Stimulated activated CD8-positive, alpha-beta memory T cell treated with anti-CD3 and anti-CD28 coated beads, Interleukin-15, amount 100 ng/mL, for 4 hours (primary cell): ENCODE data around the gene TEKTIP1.

Source experiments
- DNase-seq, 2 donors: peaks; one replicate each; pipeline ENCODE4 v3.0.0-alpha.2; 2020; ENCODE audit warnings: low read depth in 2 of 2

The TEKTIP1 gene

GRCh38 chr19:3537438-3538240 is 1.3 kb upstream of the TEKTIP1 start:
- no peak for DNase-seq

DNA sequence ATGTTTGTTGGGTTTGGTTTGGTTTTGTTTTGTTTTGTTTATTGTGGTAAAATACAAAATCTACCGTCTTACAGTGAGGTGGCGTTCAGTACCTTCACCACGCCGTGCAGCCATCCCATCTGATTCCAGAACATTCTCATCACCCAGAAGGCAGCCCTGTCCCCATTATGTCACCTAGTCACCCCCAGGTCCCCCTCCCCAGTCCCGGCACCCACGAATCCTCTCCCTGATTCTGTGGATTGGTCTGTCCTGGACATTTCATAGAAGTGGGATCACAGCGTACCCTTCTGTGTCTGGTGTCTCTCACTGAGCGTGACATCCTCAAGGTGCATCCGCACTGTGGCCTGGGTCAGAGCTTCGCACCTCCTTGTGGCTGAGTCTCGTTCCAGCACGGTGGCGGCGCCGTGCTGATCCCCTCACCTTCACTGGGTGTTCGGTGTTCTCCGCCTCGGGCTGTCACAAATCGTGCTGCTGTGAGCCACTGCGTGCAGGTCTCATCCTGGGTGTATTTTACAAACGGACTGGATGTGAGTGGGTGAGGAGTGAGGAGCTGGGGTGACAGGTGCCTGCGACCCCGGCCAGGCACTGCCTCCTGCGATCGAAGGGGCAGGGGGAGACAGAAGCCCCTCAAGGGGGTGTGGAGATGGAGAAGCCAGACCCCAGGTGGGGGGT is 580 bp upstream of the TEKTIP1 start:
- no peak for DNase-seq

DNA sequence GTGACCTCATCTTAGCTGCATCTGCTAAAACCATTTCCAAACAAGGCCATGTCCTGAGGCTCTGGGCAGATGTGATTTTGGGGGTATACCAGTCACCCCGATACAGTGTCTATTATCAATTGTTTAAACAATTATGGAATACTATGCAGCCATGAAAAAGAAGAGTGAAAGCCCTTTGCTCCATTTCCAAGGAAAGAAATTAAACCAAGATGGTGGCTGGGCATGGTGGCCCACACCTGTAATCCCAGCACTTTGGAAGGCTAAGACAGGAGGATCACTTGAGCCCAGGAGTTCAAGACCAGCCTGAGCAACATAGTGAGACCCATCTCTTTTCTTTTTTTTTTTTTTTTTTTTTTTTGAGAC is 763 bp downstream of the TEKTIP1 start:
- no peak for DNase-seq

DNA sequence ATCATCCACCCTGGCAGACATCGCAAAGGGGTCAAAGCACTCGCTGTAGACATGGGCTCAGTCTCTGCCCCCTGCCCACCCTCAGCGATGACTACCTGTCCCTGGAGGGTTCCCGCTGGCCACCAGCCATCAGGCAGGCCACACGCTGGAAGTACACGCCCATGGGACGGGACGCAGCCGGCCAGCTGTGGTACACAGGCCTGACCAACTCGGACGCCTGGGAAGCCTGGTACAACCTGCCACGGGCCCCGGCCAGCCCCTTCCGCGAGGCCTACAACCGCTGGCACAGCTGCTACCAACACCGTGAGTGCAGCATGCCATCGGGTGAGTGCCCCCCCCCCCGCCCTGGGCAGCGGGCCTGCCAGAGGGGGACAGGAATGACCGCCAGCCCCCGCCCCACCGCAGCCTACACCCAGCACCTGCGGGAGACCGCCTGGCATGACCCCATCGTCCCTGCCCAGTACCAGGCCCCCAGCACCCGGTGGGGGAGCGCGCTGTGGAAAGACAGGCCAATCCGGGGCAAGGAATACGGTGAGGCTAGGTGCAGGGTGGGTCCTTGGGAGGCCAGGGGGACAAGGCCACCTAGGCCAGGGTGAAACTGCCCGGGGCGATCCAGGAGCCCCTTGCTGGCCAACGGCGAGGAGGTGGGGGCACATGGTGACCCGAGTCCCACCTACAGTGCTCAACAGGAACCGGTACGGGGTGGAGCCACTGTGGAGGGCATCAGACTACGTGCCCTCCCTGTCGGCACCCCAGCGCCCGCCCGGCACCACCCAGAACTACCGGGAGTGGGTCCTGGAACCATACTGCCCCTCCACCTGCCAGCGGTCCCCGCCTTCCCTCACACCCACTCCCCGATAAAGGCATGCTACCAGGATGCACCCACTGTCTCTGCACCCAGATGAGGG is 4.4 kb downstream of the TEKTIP1 start:
- no peak for DNase-seq

DNA sequence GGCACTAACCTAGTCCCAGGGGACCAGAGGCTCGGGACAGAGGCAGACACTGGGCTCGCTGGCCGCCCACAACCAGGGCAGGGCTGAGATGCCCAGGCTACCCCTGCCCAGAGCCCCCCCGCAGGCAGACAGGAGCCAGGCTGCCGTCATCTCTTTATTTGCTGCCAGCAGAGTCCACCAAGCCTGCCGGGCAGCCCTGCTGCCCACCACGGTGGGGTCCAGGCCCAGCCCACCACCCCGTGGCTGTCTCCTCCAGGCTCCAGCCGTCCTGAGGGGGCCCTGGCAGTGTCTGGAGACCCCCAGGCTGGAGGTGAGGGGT is 5.0 kb downstream of the TEKTIP1 start:
- DNase-seq = no peak

- DNase-seq = peak; percentile 32 to 44
Measured at GRCh38 chr19:3544742-3545668, 6.0 kb downstream of the TEKTIP1 start.

DNA sequence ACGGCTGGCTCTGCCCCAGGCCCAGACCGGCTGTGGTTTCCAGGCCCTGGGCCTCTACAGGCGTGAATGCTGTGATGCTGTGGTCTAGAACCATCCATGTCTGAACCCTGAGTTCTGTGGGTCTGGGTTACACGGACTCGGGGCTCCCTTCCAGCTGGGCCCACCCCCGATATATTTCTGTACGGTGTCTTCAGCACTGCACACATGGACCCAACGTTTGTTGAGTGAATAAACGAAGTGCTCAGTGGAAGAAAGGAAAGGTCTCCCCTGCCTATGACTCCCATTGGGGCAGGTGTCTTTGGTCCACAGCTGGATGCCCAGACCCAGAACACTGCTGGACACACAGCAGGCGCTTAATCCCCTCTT is 6.7 kb downstream of the TEKTIP1 start:
- DNase-seq = no peak

GRCh38 chr19:3546119-3546518 is 7.1 kb downstream of the TEKTIP1 start:
- no peak for DNase-seq

DNA sequence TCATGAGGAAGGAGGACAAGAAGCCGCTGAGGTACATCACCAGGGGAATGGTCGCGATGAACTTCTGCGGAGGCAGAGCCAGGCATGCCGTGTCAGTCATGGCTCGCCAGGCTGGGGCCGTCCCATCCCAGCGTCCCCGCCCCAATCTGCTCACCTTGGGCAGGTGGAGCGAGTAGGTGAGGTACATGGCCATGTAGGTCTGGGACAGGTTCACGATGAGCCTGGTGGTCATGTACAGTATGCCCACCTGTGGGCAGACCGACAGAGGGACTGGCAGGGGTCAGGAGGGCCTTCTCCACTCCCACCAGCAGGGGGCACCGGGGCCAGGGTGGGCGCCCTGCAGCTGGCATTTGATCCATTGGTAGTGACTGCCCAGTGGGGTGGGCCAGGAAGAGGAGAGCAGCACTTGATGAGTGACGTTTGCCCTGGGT is 8.3 kb downstream of the TEKTIP1 start:
- DNase-seq = no peak

DNA sequence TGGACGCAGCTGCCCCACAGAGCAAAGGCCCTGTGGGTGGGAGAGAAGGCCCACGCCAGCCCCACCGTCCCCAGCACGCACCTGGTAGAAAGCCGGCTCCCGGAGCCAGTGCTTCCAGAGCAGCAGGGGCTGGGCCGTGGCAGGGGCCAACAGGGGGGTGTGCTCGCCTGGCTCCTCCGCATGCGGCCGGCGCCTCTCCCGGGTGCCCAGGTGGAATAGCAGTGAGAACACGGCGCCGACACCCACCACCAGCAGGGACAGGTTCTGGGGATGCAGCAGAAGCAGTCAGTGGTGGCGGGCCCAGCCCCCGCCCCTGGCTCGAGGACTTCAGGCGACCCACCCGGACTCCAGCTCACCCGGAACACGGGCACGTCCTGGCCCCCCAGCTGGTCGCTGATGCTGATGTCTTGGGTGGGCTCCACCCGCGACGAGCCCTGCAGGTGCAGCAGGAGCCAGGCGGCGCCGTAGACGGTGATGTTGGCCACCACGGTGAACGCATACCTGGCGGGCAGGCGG is 8.9 kb downstream of the TEKTIP1 start:
- DNase-seq = no peak

GRCh38 chr19:3548606-3549005 is 9.6 kb downstream of the TEKTIP1 start:
- DNase-seq = no peak

- DNase-seq = no peak
Measured at GRCh38 chr19:3549816-3550215, 10.8 kb downstream of the TEKTIP1 start.

DNA sequence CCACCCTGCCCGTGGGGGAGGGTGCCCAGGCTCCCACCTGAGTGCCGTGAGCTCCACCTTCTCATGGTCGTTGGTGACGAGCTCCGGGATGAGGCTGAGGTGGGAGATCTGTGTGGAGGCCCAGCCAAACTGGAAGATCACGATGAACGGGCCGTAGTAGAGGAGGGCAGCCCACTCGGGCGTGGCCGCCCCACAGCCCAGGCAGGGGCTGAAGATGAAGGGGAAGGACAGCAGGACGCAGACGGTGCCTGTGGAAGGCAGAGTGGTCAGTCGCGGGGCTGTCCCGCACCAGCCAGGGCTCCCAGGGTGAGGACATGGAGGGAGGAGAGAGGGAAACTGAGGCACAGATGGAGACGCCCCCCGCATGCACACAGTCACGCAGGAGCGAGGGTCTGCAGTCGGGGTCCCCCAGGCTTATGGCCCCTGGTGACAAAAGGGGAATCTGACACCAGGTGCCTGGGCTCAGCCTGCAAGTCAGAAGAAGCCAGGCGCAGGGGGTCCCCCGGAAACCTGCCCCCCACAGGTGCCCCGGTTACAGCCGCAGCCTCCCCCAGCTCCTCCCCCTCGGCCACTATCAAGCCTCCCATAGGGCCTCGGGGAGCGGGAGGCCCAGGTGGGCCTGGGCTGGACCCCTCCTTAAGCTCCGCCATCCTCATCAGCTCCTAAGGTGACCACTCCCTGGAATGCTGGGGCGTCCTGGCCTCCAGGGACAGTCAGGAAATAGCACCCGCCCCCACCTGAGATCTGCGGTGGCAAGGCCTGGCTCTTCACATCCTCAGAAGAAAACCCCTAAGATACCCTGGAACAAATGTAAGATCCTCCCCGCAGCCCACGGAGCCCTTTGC is 12.2 kb downstream of the TEKTIP1 start:
- no peak for DNase-seq

GRCh38 chr19:3551792-3552095 is 12.8 kb downstream of the TEKTIP1 start:
- DNase-seq = no peak

- no peak for DNase-seq
Measured at GRCh38 chr19:3554254-3555083, 15.5 kb downstream of the TEKTIP1 start.

GRCh38 chr19:3555653-3556422 is 16.9 kb downstream of the TEKTIP1 start:
- DNase-seq = no peak

DNA sequence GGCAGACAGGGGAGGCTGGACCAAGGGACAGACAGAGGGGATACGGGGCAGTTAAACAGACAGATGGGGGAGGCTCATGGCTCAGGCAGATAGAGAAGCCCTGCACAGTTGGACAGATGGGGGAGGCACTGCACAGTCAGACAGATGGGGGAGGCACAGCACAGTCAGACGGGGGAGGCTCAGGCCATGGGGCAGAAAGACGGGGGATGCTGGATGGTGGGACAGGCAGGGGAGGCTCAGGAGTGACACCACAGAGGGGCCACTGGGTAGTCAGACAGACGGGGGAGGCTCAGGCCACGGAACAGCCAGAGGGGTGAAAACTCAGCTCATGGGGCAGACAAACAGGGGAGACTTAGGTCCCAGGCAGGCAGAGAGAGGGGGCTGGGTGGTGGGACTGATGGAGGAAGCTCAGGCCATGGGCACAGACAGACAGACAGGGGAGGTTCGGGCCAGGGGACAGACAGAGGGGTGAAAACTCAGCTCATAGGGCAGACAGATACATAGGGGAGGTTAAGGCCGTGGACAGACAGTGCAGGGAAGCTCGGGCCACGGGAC is 17.5 kb downstream of the TEKTIP1 start:
- DNase-seq = no peak

DNA sequence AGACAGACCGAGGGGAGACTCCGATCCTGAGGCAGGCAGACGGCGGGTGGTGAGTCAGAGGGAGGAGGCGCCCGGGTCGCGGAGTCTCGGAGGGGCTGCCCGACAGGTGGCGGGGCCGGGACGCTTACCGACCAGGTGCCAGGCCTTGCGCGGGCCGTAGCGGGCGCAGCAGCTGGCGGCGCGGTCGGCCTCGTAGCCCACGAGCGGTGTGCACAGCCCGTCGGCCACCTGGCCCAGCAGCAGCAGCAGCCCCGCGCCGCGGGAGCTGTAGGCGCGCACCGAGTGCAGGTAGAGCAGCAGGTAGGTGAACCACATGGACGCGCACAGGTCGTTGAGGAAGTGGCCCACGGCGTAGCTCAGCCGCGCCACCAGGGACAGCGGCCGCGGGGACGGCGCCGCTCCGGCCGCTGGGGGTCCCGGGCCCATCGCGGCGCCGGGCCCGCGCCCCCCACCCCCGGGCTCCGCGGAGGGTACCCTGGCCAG is 18.0 kb downstream of the TEKTIP1 start:
- DNase-seq = peak; percentile 40 to 50
